HS-27A (cell line): ENCODE data around the gene TRIO.

Source experiments
- DNase-seq: peaks from one replicate; pipeline ENCODE4 v3.0.0-alpha.2; 2012; ENCODE audit warnings: low read depth, missing footprints

Gene TRIO

GRCh38 chr5:14297697-14298096, 154.6 kb downstream of the TRIO start:
- DNase-seq = no peak

GRCh38 chr5:14298126-14298847, 155.1 kb downstream of the TRIO start:
- DNase-seq = no peak

DNA sequence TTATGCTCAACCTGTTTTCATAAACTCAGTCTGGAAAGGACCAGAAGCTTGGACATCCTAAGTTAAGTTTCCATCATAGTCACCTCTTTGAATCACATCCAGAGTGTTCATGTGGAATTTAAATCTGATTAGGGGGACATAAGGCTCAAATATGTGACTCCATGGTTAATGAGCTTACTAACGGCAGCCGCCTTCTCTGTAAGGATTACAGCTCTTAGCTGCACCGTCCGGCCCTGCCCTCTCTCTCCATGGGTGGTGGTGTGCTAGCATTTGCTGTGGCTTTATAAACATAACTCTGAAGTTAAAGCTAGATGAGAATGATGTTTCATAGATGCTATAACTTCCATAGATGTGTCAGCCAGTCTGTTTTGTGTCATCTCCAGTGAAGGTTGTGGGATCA, 156.5 kb downstream of the TRIO start:
- DNase-seq = no peak

DNA sequence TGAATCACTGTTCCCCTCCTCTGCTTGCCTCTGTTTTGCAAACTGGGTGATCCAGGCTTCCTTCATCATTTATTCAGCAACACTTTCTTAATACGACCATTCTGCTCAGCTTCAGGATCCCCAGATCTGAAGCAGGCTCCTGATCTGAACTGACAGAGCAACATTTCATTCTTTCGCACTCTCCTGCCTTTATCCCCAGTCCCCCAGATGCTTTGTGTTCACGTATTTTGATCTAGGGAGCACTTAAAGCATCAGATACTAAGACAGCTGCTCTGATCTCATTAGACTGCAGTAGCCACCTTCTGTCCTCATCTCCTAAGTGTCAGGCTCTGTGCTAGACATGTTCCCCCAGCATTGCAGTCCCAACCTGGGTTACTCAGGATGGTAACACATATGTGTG, 158.0 kb downstream of the TRIO start:
- no peak for DNase-seq

GRCh38 chr5:14302330-14302729, 159.2 kb downstream of the TRIO start:
- no peak for DNase-seq

DNA sequence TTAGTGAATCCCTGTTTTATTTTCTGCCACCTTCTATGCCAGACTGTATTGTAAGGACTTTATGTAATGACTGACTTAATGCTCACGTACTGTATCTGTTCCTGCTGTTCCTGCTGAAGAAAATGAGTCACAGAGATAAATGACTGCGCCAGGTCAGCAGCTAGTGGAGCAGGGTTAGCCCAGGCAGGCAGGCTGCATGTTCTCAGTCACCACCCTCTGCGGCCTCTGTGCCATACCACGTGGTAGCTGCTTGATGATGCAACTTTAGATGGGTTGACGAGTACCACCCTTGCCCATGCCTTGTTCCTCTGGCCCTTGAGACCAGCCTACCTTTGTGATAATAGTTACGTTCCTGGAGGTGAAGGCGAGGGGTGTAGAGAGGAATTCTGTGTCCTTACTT, 161.9 kb downstream of the TRIO start:
- peak; percentile 9 for DNase-seq

DNA sequence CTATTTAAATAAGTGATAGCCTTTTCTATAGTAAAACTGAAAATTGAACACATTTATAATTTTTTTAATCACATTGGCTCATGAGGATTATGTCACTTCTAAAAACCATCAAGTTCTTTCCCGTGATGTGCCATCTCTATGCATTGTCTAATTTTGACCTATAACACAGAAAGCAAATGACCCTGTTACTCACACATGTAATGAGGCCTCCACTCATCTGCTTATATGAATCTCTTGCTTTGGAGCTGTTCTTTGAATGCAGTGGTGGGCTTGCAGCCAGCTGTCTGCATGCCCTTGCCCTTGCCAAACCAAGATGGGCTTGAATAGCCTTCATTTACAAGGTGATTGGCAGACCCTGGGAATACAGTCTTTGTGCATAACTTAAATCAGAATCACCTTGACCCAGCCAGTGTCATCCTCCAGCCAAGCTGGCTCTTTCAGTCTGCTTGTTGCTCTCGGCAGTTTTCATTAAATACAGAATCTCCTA, 163.2 kb downstream of the TRIO start:
- DNase-seq = no peak

GRCh38 chr5:14308384-14309154, 165.4 kb downstream of the TRIO start:
- no peak for DNase-seq

DNA sequence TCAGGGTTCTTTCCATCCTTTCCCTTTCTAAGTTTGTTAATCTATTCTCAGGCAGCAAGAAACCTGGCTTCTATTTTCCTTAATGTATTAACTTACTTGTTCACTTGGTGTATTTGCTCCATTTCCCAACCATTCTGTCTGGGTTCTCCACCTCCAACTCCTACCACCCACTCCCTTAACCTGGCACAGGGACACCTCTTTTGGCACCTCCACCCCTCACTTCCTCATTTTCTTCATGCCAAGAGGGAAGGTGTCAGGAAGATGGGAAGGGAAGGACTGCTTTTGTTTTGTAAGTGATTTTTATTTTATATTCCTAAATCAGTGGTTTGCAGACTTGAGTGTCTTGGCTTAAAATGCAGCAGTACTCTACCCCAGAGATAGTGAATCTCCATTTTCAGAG, 166.1 kb downstream of the TRIO start:
- no peak for DNase-seq

DNA sequence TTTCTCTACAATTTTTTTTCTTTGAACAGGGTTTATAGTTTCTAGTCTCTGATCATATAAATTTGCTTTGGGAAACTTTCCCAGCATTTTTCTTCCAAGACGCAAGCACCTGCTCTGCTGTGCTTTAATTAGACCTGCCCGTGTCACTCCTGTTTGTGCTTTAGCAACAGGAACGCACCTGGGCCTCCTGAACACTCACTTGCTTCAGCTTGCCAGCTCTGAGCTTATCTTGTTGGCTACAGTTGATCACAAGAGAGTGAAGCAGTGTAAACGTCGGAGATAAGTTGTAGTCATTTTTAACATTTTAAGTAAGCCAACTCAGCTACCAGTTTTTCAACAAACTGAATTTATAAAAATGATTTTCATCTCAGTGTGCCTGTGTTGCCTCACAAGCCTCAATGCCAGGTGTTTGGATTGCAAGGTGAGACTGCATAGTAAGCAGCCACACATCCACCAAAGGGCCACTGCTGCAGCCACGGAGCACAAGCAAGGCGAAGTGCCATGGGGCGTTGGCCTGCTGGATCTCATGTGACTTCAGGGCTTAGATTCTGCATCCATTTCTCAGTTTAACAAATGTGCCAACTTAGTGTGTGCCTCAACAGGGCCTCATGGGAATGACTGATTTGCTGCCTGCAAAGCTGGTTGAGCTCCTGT, 166.9 kb downstream of the TRIO start:
- no peak for DNase-seq

GRCh38 chr5:14310901-14311300, 167.8 kb downstream of the TRIO start:
- no peak for DNase-seq

- DNase-seq = no peak
Measured at GRCh38 chr5:14313986-14314690, 171.0 kb downstream of the TRIO start.

DNA sequence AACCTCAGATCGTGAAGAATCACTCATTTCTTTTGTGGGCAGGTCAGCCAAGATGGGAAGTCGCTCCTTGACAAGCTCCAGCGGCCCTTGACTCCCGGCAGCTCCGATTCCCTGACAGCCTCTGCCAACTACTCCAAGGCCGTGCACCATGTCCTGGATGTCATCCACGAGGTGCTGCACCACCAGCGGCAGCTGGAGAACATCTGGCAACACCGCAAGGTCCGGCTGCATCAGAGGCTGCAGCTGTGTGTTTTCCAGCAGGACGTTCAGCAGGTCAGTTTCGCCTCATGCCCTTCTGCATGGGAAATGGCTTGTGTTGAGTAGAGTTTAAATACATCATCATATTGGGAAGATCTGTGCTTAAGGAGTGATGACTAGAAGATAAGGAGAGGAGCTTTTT, 173.3 kb downstream of the TRIO start:
- DNase-seq = no peak

GRCh38 chr5:14319102-14319501, 176.0 kb downstream of the TRIO start:
- no peak for DNase-seq

DNA sequence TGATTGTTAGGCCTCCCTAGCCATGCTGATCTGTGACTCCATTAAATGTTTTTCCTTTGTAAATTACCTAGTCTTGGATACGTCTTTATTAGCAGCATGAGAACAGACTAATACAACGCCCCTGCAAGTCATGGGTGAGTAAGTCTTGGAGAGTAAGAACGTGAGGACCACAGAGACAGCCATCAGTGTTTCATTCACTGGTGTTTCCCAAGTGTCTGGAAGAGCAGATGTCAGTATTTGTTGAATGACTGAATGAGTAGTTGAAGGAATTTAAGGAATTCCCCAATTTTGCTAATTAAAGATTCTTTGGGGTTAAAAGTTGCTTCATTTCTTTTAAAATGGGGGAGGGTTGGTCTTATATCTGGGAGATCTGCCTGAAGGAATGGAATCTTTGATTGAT, 178.8 kb downstream of the TRIO start:
- no peak for DNase-seq

GRCh38 chr5:14322437-14323187, 179.5 kb downstream of the TRIO start:
- DNase-seq = no peak

DNA sequence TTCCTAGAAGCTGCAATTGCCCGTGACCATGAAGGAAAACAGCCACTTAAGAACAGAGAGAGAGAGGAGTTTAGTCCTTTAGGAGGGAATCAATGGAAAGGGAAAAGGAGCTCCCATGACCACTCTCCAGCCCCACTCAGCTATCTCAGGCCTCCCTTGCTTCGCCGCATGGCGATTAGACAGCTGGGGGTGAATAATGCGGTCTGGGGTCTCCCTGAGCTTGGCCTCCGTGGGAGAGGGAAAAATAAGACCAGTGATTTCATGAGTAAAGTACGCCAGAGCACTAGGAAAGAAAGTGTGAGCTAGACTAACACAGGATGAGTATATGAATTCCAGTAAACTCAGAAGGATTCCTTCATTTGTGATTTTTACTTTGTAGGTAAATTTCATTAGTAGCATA, 180.3 kb downstream of the TRIO start:
- no peak for DNase-seq

- no peak for DNase-seq
Measured at GRCh38 chr5:14325369-14325768, 182.2 kb downstream of the TRIO start.

GRCh38 chr5:14326035-14326903, 183.1 kb downstream of the TRIO start:
- DNase-seq = no peak

GRCh38 chr5:14327624-14328023, 184.5 kb downstream of the TRIO start:
- no peak for DNase-seq

- no peak for DNase-seq
Measured at GRCh38 chr5:14328144-14328543, 185.0 kb downstream of the TRIO start.
